HG02623 (cell line): ENCODE measurements around the gene BRIP1.

Source experiments
- ATAC-seq: cut with Tn5 transposase; IDR thresholded peaks from one replicate; pipeline ENCODE4 v1.9.1; 2021; ENCODE audit warnings: moderate library complexity; ENCODE audit not compliant: unreplicated experiment

The BRIP1 gene

GRCh38 chr17:61639818-61640217 lies 223.5 kb downstream of the BRIP1 start:
- no peak for ATAC-seq

DNA sequence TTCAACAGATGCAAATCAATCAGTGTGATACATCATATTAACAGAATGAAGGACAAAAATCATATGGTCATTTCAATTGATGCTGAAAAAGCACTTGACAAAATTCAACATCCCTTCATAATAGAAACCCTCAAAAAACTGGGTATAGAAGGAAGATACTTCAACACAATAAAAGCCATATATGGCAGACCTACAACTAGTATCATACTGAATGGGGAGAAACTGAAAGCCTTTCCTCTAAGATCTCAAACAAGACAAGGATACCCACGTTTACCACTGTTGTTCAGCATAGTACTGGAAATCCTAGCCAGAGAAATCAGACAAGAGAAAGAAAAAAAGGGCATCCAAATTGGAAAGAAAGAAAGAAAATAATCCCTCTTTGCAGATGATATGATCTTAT lies 225.2 kb downstream of the BRIP1 start:
- no peak for ATAC-seq

DNA sequence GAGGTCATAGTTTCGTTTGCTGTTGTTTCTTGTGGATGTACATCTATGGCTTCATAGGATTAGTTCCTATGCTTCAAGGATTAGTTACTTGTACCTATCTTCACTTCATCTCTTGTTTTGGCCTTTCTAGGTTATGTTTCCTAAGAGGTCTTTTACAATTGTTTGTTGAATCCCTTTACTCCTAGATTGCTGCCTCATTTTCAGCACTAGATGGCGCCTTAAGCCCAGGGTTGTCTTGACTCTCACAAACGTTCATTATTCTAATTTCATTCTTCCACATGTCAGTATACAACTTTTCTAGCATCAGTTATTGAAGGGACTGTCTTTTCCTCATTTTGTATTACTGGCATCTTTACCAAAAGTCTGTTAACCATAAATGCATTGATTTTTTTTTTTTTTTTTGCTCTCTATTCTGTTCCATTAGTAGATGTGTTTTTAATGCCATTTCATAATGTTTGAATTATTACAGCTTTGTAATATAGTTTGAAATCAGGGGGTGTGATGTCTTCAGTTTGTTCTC lies 227.4 kb downstream of the BRIP1 start:
- ATAC-seq: no peak

GRCh38 chr17:61634942-61635538 lies 228.3 kb downstream of the BRIP1 start:
- ATAC-seq: no peak

- ATAC-seq: no peak
These were observed 229.3 kb downstream of the BRIP1 start for GRCh38 chr17:61634011-61634539.

DNA sequence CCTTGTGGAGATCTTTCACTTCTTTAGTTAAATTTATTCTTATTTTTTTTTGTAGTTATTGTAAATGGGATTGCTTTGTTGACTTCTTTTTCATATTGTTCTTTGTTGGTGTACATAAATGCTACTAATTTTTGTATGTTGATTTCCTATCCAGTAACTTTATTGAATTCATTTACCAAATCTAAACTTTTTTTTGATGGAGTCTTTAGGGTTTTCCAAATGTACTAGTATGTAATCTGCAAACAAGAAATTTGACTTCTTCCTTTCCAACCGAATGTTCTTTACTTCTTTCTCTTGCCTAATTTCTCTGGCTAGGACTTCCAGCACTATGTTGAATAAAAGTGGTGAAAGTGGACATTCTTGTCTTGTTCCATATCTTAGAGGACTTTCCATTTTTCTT lies 230.5 kb downstream of the BRIP1 start:
- ATAC-seq: no peak

DNA sequence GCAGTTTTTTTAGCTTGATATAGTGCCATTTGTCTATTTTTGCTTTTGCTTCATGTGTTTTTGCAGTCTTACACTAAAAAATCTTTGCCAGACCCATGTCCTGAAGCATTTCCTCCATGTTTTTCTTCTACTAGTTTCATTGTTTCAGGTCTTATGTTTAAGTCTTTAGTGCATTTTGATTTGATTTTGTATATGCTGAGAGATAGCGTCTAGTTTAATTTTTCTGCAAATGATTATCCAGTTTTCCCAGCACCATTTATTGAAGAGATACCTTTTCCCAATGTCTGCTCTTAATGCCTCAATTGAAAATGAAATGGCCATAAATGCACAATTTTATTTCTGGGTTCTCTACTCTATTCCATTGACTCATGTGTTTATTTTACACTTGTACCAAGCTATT lies 231.5 kb downstream of the BRIP1 start:
- ATAC-seq: no peak
